ENCODE data around the gene CASZ1.

Gene CASZ1

DNA sequence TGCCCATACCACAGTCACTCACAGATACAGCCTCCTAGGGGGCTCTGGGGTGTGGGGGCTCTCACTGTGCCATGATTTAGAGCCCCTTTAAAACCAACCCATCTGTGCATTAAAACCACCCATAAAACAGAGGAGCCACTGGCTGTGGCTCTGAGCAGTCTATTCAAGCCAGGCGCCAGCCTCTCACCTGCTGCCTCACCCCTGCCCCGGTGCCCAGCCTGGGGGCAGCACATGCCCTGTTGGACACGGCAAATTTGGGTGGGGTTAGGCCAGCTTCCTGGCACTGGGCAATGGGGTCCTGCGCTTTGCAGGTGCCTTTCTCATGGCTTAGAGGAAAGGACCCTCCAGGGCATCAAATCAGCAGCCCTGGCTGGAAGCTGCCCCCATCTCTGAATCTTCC lies 73.1 kb downstream of the CASZ1 start:
- DNase-seq: no peak

DNA sequence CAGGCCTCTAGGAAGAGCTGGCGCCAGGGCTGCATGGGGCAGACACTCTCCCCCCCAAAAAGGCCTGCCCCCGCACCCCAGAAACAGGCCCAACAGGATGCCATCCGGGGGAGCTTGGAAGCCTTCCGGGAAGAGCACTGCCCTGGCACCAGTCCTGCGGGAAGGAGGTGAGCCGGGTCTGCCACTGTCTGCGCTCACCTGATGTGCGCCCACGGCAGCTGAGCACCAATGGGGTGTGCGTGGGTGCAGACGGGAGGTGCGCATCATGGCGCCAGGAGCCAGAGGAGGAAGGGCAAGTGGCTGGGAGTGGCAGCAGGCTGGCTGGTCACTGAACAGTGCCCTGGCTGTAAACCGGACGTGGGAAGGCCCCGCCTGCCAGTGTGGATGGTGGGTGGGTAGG lies 73.6 kb downstream of the CASZ1 start:
- DNase-seq: no peak

DNA sequence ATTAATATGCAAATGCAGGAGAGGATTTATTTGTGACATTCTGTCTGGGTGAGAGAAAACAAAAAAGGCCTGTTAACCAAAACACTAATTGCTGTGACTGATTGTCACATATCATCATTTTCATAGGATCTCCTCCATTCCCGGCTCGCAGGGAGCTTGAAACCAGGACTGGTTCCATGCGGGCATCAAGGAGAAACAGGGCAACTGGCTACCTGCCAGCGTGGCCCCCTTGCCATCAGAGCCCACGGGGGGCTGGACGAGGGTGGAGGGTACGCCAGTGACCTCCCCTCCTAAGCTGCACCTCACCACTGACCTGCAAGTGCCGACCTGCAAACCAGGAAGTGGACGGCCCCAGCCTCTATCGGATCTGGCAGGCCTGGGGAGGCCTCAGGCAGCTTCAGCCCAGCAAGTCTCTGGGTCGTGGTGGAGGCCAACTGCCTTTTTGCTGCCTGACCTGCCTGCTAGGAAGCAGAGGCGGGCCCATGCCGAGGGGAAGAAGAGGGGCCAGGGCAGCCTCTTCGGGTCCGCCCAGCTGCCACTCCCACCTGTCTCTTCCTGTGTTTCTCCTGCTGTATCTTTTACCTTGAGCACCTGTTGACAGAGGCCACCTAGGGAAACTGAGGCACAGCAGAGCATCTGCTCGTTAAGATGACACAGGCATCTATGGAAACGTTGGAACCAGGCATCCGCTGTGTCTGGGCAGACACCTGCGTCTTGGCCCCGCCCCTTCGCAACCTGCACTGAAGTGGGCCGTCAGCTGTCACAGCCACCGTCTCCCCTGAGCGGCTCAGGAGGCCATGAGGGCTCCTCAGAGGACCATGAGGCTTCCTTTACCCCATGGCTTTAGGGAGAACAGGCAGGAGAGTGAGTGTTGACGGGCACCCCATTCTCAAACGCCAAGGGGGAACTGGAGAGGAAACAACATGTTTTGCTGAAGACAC lies 74.8 kb downstream of the CASZ1 start:
- peak; percentile 66 for DNase-seq

DNA sequence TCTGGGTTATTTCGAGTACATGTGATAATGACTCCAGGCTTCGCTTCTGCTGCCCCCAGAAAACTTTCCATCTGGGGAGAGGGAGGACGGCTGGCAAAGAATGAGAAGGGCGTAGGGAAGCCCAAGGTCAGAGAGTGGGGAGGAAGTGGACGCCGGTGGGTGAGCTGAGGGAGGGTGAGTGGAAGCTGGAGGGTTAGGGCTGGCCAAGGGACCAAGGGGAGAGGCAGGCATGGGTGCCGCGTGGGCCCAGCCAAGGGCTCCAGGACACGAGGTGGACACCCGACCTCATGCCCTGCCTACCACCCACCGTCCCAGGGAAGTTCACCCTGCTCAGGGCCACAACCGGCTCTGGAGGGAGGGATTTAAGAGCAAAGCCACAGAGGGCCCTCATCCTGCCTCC lies 75.8 kb downstream of the CASZ1 start:
- DNase-seq: no peak

DNA sequence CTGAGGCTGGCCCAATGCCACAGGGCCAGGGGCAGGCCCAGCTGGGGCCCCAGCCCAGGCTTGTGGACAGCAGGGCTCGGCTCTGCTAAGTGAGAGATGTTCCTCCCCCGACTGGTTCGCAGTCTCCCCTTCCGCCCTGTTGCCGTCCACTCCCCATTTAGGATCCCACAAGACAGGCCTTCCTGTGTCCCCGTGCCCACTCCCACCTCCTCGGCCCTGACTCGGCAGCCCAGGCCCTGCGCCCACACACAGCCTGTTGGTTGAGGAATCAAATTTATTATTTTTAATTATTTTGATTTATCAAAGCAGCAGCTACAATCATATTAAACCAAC lies 78.4 kb downstream of the CASZ1 start:
- DNase-seq: no peak

DNA sequence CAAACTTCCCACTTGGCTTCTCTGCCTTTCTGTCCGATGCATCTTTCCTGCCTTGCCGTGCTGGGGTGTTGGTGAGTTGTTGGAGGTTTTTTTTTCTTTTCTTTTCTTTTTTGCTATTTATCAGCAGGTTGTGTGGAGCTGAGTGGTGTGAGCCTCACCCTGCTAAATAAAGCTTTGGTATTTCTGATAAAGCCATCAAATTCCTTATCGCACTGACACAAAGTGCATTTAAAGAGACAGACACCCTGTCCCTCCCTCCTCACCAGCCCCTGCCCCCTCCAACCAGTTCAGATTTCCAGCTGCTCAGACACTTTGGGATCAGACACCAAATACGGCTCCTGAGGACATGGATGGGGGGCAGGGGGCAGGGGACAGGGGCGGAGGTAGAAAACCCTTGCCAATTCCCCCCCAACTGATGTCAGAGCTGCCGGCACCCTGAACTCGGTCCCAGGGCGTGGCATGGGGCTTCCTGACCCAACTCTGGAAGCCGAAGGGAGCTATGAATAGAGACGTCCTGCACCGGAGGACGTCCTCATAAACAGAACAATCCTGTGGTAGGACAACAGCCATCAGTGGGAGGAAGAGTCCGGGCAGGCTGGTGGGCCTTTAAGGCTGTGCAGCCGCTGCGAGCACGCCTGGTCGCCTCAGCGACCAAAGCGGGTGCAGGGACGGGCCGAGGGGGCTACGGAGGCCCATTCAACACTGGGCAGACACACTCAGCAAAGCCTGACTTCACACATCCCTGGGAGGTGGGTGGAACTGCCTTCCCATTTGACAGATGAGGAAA lies 79.0 kb downstream of the CASZ1 start:
- no peak for DNase-seq

DNA sequence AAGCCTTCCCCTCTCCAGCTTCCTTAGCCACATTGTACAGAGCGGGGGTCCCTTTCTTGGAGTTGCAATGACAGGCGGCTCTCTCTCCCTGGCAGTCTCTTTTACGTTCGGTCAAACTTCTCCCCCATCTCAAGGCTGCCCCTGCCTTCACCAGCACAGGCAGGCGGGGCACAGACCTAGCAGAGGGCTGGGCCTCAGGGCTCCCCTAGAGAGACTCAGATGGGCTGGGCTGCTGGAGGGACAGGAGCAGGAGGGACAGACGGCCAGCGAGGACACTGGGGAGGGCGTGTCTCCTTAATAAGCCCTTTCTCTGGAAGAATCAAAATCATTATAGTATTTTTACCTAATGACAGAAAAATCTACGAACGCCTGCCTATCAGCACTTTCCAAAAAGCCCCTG lies 79.6 kb downstream of the CASZ1 start:
- no peak for DNase-seq

DNA sequence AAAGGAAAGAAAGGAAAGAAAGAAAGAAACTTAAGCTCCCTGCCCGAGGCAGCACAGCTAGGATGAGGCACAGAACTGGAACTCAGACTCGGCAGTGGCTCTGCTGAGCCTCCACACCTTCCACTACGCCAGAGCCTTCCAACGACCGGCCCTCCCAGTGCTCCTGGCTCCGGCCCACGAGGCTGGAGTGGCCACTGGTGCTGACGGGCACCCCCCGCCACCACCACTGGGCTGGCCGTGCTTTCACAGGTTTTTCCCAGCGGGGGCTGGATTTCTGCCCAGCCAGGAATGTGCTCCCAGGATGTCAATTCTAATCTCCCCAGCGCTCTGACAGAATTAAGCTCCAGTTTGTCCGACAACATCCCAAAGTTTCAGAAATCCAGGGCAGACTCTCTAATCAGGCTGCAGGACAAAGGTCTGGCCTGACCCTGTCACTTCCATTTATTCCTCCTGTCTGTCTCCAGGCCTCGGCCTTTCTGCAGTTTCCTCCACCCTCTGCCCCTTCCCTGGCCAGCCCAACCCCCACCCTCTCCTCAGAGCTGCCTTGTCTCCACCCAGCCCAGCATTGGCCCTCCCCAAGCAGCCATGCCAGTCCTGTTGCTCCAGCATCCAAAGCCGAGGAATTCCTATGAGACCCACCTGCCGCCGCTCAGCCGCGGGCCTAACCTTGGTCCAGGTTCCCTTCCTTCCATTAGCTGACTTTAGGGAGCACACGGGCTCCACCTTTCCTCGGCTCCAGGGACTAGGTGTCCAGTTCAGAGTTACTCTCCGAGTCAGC lies 81.9 kb downstream of the CASZ1 start:
- DNase-seq: no peak

DNA sequence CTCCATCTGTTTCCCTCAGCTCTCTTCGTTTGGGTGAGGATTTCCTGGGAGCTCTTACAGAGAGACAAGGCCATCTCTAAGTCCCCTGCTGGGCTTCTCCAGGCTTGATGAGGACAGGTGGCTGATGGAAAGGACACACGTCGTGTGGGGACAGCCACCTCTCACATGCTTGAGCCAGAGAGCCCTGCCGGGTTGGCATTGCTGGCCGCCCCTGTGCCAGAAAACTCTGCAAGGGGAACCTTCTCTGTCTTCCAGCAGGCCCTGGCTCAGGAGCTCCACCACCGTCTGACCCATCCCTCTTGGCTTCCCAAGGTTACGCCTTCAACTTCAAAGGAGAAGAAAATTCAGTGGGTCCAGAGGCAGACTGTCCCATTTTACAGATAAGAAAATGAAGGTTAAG lies 82.8 kb downstream of the CASZ1 start:
- no peak for DNase-seq

DNA sequence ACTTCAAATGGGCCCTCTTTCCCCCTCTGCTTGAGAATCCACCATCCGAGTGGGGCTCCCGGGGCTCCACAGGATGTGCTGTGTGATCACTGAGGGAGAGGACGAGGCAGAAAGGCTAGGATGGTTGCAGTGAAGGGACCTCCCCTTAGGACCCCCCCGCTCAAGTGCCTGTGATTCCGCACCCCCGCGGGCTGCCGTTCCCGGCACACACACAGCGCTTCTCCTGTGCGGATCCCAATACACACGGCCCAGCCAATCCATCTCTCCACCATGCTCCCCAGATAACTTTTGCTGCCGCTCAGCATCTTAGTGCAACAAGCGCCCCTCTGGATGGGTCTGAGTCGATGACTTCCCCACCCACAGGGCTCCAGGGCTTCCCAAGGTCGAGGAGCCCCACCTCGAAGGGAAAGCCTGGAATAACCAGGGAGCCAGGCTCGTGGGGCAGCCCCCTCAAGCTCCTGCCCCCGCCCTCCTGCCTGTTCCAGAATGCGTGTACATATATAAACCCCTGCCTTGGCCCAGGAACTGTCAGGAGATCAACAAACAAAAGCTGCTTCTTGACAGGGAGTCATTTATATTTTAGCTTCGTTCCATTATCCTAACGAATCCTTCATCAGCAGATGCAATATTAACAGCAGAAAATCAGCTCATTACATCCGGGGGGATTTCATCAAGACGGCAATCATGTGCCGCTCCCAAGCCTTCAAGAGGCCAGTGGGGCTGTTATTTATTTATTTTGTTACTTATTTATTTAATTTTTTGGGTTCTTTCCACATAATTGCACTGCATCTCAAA lies 83.7 kb downstream of the CASZ1 start:
- no peak for DNase-seq

DNA sequence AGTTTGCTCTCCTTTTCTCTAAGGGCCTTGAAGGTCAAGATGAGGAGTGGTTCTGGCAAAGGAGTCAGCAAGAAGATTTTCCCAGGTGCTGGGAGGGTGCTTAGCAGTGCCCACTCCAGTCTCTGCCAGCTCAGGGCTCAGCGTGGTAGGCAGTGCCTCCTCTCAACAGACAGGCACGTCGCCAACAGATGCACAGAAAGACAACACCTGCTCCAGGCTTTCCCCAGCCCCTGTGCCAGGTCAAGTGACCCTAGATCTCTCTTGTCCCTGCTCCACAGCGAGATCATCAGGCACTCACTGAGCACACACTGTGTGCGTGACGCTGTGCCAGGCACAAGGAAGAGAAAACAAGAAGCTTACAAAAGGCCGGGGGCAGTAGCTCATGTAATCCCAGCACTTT lies 86.0 kb downstream of the CASZ1 start:
- no peak for DNase-seq

DNA sequence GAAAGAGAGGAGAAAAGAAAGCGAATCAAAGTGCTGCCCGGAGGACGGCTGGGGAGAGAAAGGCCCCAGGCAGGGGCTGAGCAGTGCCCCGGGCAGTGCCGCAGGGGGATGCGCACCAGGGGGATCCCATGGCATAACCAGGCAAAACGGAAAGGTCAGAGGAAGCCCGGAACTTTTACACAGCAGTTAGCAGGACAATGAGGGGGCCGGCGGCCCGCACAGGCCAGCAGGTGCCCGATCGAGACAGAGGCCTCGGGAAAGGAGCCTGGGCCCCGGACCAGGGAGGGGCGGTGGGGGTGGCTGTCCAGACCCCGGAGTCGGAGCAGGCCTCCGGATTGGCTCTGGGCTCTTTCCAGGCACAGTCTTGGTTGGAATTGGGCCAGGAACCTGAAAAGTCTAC lies 86.8 kb downstream of the CASZ1 start:
- no peak for DNase-seq

DNA sequence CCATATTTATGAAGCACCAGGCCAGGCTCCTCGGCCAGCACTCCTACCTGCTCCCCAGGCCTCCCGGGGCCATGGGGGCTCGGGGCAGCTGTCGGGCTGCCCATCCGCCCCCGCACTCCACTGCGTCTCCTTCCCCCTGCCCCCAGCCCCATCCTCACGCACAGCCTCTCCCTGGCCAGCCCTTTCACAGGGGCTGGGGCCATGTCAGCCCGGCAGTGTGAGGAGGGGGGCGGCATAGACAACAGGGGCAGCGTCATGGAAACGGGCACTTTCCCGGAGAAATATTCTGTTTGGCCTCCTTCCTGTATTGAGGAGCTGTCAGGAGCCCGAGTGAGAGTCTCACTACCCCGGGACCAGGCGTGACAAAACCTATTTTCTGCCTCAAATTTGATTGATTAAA lies 87.3 kb downstream of the CASZ1 start:
- no peak for DNase-seq

DNA sequence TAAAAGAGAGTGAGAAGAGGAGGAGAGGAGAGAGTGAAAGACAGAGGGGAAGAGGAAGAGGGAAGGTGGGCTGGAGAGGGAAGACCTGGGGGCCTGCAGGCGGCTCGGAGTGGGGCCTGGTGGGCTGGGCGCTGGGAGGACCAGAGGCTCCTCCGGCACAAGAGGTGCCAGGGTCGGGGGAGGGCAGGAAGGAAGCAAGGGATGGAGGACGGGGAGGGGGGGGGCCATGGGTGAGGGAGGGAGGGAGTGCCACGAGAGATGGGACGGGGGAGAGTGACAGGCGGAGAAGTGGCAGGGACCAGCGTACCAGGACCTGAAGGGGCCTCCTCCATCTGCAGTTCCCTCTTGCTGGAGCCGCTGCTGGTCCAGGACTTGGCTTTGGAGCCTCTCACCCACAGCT lies 87.7 kb downstream of the CASZ1 start:
- no peak for DNase-seq

DNA sequence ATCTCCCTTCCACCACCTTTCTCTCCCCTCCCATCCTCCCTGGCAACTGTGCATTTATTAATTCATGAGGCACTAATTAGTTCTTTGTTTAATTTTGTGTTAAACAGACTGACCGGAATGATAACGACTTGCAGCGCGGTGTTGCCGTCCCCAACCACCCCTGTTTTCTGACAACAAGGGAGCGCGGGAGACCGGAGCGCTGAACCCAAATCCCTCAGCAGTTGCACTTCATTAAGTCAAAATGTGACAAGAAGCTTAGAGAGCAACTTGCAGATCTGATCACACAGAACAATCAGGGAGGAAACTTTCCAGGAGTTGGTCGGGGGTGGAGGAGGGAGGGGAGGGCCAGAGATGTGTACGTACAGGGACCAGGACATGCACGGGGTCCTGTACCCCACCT lies 89.2 kb downstream of the CASZ1 start:
- DNase-seq: no peak

DNA sequence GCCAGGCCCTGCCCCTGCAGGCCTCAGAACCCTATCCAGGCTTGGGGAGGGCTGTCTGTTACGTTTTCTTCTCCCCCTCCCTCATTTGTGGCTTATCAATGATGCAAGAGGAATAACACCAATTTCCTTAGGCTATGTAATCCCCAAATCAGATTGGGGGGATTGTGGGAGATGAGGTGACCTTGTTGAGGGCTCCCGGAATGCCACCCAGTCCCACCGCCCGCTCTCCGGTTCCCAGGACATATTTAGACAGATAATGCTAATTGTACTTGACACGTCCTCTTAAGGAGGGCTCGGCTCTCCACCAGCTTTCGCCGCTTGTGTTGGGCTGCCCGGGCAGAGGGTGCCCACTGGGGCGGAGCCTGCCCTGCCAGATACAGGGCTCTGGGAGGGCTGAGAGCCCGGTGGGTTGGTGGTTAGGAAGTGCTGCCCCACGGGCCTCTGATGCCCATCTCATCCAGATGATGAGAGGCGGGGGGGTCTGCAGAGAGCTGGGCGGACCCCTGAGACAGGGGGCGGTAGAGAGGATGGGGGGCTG lies 90.0 kb downstream of the CASZ1 start:
- DNase-seq: no peak

DNA sequence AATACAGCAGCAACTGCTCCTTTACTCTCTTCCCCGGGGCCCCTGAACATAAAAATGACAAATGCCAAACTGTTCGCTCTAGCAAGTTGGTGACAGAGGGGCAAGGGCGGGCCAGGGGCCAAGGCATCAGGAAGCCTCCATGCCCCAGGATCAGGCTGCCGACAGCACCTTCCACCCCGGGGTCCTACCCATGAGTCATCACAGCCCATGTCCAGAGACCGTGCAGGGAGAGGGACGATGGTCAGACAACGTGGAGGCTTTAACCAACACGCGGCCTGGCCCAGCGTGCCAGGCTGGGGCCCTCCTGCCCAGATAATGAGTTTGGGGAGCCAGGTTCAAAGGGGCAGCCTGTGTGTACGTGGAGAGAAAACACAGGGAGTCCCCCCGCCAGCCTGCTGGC lies 90.5 kb downstream of the CASZ1 start:
- DNase-seq: no peak

DNA sequence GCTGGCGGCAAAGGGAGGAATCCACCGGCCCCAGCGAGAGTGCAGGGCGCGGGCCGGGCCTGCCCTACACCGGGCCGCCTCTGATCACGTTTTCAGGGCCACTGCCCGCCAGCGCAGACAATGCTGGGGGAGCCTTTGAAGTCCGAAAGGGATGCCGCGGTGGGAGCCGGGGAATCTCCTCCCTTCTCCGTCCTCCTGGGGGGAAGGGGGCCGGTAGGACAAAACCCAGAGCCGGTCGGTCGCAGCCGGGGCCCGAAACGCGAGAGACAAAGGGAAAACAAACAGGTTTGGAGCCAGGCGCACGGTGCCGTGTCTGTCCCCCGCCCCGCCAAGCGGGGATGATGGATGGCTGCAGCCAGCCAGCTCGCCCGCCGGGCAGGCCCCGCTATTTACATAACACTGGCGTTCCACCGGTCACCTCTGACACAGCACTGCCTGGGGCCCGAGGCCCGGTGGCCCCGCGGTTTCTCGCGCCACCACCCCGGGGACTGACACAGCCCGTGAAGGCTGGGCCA lies 92.0 kb downstream of the CASZ1 start:
- DNase-seq: peak; percentile 89

DNA sequence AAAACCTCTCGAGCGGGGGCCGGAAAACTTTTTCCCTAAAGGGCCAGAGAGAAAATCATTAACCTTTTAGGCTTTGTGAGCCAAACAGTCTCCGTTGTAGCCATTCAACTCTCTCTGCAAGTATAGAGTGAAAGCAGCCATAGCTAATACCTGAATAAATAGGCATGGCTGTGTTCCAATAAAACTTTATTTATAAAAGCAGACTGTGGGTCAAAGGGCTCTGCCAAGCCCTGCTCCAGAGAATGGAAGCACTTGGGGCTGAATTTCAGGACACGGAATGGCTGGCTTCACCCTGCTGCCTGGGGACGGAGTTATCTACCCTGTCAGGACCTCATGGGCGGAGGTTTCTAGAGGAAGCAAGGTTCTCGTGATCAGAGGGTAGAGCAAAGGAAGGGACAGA lies 92.7 kb downstream of the CASZ1 start:
- DNase-seq: no peak

DNA sequence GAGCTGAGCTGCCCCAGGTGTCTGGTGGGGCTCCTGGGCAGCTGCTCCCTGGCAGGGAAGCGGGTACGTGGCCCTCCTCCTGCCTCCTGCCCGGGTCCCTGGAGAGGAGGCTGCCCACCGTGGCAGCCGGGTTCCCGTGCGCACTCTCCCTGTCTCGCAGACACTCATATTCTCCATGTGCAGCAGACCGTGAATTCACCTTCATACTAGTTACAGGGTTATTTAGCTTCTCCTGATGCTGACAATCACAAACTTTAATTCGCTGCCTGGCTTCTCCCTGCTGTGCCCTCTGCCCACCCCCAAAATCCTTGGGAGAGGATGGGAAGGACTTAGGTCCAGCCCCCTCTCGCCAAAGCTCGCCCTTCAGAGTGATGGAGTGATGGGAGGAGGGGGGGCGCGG lies 95.3 kb downstream of the CASZ1 start:
- DNase-seq: no peak

DNA sequence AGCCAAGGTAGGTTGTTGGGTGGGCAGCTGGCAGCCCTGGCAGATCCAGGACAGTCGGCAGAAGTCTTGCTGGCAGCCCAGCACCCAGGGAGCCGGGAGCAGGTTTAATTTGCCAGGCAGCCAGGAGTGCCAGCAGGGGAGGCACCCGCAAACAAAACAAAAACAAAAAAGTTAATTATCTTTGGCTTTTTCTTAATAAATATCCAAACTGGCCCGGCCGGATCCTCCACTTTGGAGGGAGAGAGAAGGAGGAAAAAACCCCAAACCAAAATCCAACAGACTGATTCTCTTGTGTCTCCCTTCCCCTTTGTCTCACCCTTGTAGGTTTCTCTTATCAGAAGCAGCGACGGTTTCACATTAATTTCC lies 97.0 kb downstream of the CASZ1 start:
- no peak for DNase-seq

DNA sequence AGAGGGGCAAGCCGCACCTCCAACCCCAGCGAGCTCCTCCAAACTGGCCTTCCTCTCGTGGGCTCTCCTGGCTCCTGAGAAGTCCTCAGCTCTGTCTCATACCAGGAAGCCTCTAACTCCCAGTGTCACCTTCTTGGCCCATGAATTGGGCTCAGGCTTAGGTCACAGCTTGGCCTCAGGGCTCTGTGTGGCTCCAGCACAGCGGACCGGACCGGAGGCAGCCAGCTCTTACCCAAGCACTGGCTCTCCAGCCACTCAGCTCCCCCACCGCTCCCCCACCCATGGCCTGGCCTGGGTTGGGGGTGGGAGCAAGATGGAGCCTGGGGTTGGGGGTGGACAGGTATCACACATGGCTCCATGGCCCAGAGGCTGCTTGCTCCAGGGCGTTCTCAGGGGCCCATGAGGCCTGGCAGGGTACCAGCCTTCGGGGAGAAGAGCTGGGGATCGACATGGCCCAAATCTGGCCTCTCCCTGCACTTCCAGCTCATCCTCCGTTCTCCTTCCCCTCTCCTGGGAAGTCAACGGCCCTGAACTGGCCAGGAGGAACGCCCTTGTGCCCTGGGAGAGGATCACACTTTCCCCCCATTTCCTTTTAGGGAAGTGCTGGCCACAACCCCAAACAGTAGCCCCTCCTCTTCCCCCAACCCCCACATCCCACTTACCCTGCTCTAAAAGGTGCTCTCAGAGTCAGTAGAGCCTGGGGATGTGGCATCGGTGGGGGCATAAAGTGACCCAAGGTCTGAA lies 97.5 kb downstream of the CASZ1 start:
- DNase-seq: no peak

Data from islet precursor cell (in vitro differentiated cells).